ENCODE data around the gene SVBP.

- TF ChIP-seq CTCF (conservative IDR thresholded peaks at IDR 0.05; ENCODE audit: low read length), result 0 out of 2 replicates have a peak, but pooled peaks have one; percentile 7
- no peak for TF ChIP-seq EZH2phosphoT487 (IDR thresholded peaks at IDR 0.05; ENCODE audit: borderline replicate concordance, low read depth, low read length)
These were observed 50.3 kb downstream of the SVBP start, which contains the start of the genes C1orf50 and P3H1 for GRCh38 chr1:42766741-42767509.
